HFF-Myc (cell line): ENCODE data around the gene S100A3.
"Not testable (repeated sequence)": the region's sequence is repeated elsewhere in the genome, so short reads cannot be mapped to it uniquely, and the experiment has no call there.

Experiments
- DNase-seq: peaks from one replicate; pipeline ENCODE4 v3.0.0-alpha.2; 2011; ENCODE audit warnings: low read depth; ENCODE audit errors: extremely low read depth
- H3K4me3 ChIP-seq: replicated peaks from 2 replicates; pipeline ENCODE4 v1.5.1; 2011; ENCODE audit warnings: low read depth, mild to moderate bottlenecking, control low read depth, low read length
- CTCF ChIP-seq: IDR thresholded peaks from 2 replicates; pipeline ENCODE4 v1.5.1; 2012; ENCODE audit warnings: mild to moderate bottlenecking, low read depth, low read length, control low read depth; ENCODE audit errors: missing control alignments

Gene S100A3

GRCh38 chr1:153548722-153549688, at the start of gene S100A3:
Gene S100A3 (minus strand): TSS chr1:153549258. CDS start chr1:153548485, 773 bp downstream.
- 0 out of 2 replicates have a peak within 1 kb of the TSS, but pooled peaks have one; percentile 2 for H3K4me3 ChIP-seq
- no peak for DNase-seq
- peak; percentile 3 for TF ChIP-seq CTCF

- DNase-seq = peak; percentile 71
- TF ChIP-seq CTCF = no peak
- H3K4me3 ChIP-seq = no peak overlapping the region
Measured at GRCh38 chr1:153598309-153599172, 49.5 kb upstream of the S100A3 start.

GRCh38 chr1:153597206-153597605, 48.1 kb upstream of the S100A3 start:
- H3K4me3 ChIP-seq = no peak overlapping the region
- no peak for TF ChIP-seq CTCF
- no peak for DNase-seq

- no peak overlapping the region for H3K4me3 ChIP-seq
- TF ChIP-seq CTCF = no peak
- DNase-seq = no peak
Measured at GRCh38 chr1:153592748-153593147, 43.7 kb upstream of the S100A3 start.

- TF ChIP-seq CTCF = no peak
- H3K4me3 ChIP-seq = no peak overlapping the region
- DNase-seq = no peak
Measured at GRCh38 chr1:153588482-153588881, 39.4 kb upstream of the S100A3 start.

GRCh38 chr1:153588033-153588432, 39.0 kb upstream of the S100A3 start:
- H3K4me3 ChIP-seq, DNase-seq: not testable (repeated sequence)

GRCh38 chr1:153587314-153587713, 38.3 kb upstream of the S100A3 start:
- no peak for TF ChIP-seq CTCF
- no peak for DNase-seq
- H3K4me3 ChIP-seq = no peak overlapping the region
